ENCODE measurements around the gene ZNF479. TPM values are rescaled to one million over a fixed set of nuclear protein-coding genes. Genes with fewer than 3 reads are reported as not detected.

The ZNF479 gene
- total and polyA plus RNA-seq, 2 of the 13 experiments (the other 11 are each of a cell fraction or from before 2014, with no cell fraction given): not detected

DNA sequence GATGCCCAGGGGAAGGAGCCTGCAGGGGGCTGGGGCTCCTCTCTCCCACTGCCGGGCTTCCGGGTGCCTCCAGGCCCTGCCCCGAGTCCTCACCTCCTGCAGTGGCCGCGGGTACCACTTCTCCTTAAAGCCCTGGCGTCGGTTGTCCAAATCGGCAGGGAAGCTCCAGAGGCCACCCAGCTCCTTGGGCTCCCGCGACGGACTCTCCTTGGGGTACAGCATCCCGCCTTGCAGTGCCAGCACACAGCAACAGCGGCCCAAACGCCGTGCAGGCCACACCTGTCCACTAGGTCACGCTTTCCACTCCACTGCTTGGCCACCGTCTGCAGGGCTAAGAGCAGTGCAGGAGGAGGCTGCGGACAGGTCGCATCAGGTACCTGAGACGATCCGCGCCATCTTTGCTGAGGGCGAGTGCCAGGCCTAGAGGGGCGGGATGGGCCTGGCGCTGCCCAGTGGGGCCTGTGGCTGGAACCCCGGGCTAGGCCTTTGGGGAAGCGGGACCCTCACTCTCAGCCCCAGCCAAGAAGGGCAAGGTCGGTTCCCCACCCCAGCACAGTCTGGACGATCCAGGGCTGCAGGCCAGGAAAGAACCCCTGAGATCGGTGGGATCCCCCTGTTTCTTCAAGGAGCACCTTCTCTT lies 47.7 kb upstream of the ZNF479 start:
- ATAC-seq (no peak), DNase-seq (ENCODE audit: low spot score) (no peak), FAIRE-seq (no peak)
- TF ChIP-seq, protein P1, sequence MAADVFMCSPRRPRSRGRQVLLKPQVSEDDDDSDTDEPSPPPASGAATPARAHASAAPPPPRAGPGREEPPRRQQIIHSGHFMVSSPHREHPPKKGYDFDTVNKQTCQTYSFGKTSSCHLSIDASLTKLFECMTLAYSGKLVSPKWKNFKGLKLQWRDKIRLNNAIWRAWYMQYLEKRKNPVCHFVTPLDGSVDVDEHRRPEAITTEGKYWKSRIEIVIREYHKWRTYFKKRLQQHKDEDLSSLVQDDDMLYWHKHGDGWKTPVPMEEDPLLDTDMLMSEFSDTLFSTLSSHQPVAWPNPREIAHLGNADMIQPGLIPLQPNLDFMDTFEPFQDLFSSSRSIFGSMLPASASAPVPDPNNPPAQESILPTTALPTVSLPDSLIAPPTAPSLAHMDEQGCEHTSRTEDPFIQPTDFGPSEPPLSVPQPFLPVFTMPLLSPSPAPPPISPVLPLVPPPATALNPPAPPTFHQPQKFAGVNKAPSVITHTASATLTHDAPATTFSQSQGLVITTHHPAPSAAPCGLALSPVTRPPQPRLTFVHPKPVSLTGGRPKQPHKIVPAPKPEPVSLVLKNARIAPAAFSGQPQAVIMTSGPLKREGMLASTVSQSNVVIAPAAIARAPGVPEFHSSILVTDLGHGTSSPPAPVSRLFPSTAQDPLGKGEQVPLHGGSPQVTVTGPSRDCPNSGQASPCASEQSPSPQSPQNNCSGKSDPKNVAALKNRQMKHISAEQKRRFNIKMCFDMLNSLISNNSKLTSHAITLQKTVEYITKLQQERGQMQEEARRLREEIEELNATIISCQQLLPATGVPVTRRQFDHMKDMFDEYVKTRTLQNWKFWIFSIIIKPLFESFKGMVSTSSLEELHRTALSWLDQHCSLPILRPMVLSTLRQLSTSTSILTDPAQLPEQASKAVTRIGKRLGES (CRISPR knock-in tag; IDR thresholded peaks at IDR 0.05; ENCODE audit: borderline replicate concordance): no peak
- no peak for TF ChIP-seq ZNF232 (CRISPR knock-in tag; IDR thresholded peaks at IDR 0.05; ENCODE audit: borderline replicate concordance)
- no peak for TF ChIP-seq ESRRA (CRISPR knock-in tag; IDR thresholded peaks at IDR 0.05; ENCODE audit: low read depth)
- TF ChIP-seq ZNF264 (CRISPR knock-in tag; IDR thresholded peaks at IDR 0.05): no peak
- TF ChIP-seq ZNF33B (CRISPR knock-in tag; IDR thresholded peaks at IDR 0.05): no peak
- TF ChIP-seq HNRNPL (IDR thresholded peaks at IDR 0.05; ENCODE audit: low read depth, low read length): no peak
- TF ChIP-seq ZSCAN20 (CRISPR knock-in tag; IDR thresholded peaks at IDR 0.05; ENCODE audit: borderline replicate concordance): no peak
- TF ChIP-seq, protein P2, sequence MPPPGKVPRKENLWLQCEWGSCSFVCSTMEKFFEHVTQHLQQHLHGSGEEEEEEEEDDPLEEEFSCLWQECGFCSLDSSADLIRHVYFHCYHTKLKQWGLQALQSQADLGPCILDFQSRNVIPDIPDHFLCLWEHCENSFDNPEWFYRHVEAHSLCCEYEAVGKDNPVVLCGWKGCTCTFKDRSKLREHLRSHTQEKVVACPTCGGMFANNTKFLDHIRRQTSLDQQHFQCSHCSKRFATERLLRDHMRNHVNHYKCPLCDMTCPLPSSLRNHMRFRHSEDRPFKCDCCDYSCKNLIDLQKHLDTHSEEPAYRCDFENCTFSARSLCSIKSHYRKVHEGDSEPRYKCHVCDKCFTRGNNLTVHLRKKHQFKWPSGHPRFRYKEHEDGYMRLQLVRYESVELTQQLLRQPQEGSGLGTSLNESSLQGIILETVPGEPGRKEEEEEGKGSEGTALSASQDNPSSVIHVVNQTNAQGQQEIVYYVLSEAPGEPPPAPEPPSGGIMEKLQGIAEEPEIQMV (CRISPR knock-in tag; IDR thresholded peaks at IDR 0.05; ENCODE audit: low read depth): no peak
- TF ChIP-seq ZNF136 (CRISPR knock-in tag; IDR thresholded peaks at IDR 0.05; ENCODE audit: low read depth): no peak
- TF ChIP-seq TP53 (CRISPR knock-in tag; conservative IDR thresholded peaks at IDR 0.05): no peak
- no peak for TF ChIP-seq ATF7 (IDR thresholded peaks at IDR 0.05)
- no peak for TF ChIP-seq ATF7 (CRISPR knock-in tag; IDR thresholded peaks at IDR 0.05)
- TF ChIP-seq GZF1 (CRISPR knock-in tag; IDR thresholded peaks at IDR 0.05): no peak
- TF ChIP-seq SP5 (CRISPR knock-in tag; IDR thresholded peaks at IDR 0.05; ENCODE audit: borderline replicate concordance, low read depth): no peak
- TF ChIP-seq NFIC (IDR thresholded peaks at IDR 0.05; ENCODE audit: low read length): no peak
- TF ChIP-seq ZNF644 (CRISPR knock-in tag; IDR thresholded peaks at IDR 0.05; ENCODE audit: low read depth): no peak
- no peak for TF ChIP-seq FOSL2 (CRISPR knock-in tag; IDR thresholded peaks at IDR 0.05)
- no peak for TF ChIP-seq IRX3 (CRISPR knock-in tag; IDR thresholded peaks at IDR 0.05; ENCODE audit: borderline replicate concordance, low read depth)
- no peak for TF ChIP-seq MXD4 (CRISPR knock-in tag; IDR thresholded peaks at IDR 0.05)
- TF ChIP-seq KLF9 (CRISPR knock-in tag; IDR thresholded peaks at IDR 0.05; ENCODE audit: low read depth): no peak
- CTCF ChIA-PET (ENCODE audit: low intra/inter-chr PET ratio, low total read pairs): no interaction called here
- in situ Hi-C loops (cut with HindIII; ENCODE audit: extremely low pct_ligation_motif_present, low pct_unique_long_range_greater_than_20kb): no loop called here
- intact Hi-C loops (cut with micrococcal nuclease; ENCODE audit: unreplicated experiment): no loop called here
- Histone ChIP-seq H2AFZ (ENCODE audit: low read length) (no peak overlapping the region), H3K4me1 (ENCODE audit: insufficient read depth, low read length) (no peaks in the 10 kb centered on the region), H3K9ac (ENCODE audit: insufficient read depth, low read depth, low read length) (no peak overlapping the region), H3K36me3 (replicated peaks in 1 of 2; ENCODE audit: control insufficient read depth in 1 of 2, insufficient read depth in 2 of 2, low read length in 2 of 2) (no peaks in the 10 kb centered on the region), H4K20me1 (ENCODE audit: insufficient read depth, low read length) (no peaks in the 10 kb centered on the region), H3K4me2 (ENCODE audit: low read depth, low read length) (no peak overlapping the region), H3K27ac (ENCODE audit: extremely low read length, insufficient read depth, low read length) (no peak overlapping the region), H3K9me3 (ENCODE audit: low read length) (peaks cover 71% of the 10 kb centered on the region), H3K4me3 (replicated peaks in 1 of 3; ENCODE audit: insufficient read depth in 1 of 3, low read depth in 2 of 3, low read length in 3 of 3) (no peak overlapping the region), H3K27me3 (ENCODE audit: control insufficient read depth in 1 of 2, insufficient read depth in 2 of 2, low read length in 2 of 2) (no peaks in the 10 kb centered on the region), H3K79me2 (ENCODE audit: insufficient read depth, low read length) (no peaks in the 10 kb centered on the region)
- BruUV-seq (replicated peaks): no TSS peak
- POLR2A ChIA-PET: no interaction called here
- WGBS (ENCODE audit: low lambda C conversion rate): 53% methylated on average over 14 of the region's 30 CpGs
